Activated naive CD8-positive, alpha-beta T cell (primary cell): Measurements from ENCODE around the gene TOR1A.
A peak's percentile ranks its signal among the peaks of the same experiment; 100 is the strongest.

Source experiments
- H3K27ac Mint-ChIP-seq: one replicate; pipeline ENCODE4 v1.8.0; 2021; ENCODE audit warnings: mixed read lengths
- H3K27me3 Mint-ChIP-seq: one replicate; pipeline ENCODE4 v1.8.0; 2021; ENCODE audit warnings: mixed read lengths
- H3K36me3 Mint-ChIP-seq: one replicate; pipeline ENCODE4 v1.8.0; 2021; ENCODE audit warnings: mixed read lengths
- H3K4me1 Mint-ChIP-seq: one replicate; pipeline ENCODE4 v1.8.0; 2021; ENCODE audit warnings: low read depth, mixed read lengths
- H3K4me3 Mint-ChIP-seq: one replicate; pipeline ENCODE4 v1.8.0; 2021; ENCODE audit warnings: mild to moderate bottlenecking, mixed read lengths
- H3K9me3 Mint-ChIP-seq: one replicate; pipeline ENCODE4 v1.8.0; 2021; ENCODE audit warnings: low read depth, mixed read lengths

The TOR1A gene

GRCh38 chr9:129860653-129861446 is 36.9 kb upstream of the TOR1A start:
- H3K27ac Mint-ChIP-seq, result peak overlapping the region; percentile 84
- H3K36me3 Mint-ChIP-seq, result peaks cover 10% of the 10 kb centered on the region
- H3K27me3 Mint-ChIP-seq, result no peaks in the 10 kb centered on the region
- peaks cover 61% of the 10 kb centered on the region for H3K4me1 Mint-ChIP-seq
- peak overlapping the region; percentile 54 for H3K4me3 Mint-ChIP-seq
- no peaks in the 10 kb centered on the region for H3K9me3 Mint-ChIP-seq

DNA sequence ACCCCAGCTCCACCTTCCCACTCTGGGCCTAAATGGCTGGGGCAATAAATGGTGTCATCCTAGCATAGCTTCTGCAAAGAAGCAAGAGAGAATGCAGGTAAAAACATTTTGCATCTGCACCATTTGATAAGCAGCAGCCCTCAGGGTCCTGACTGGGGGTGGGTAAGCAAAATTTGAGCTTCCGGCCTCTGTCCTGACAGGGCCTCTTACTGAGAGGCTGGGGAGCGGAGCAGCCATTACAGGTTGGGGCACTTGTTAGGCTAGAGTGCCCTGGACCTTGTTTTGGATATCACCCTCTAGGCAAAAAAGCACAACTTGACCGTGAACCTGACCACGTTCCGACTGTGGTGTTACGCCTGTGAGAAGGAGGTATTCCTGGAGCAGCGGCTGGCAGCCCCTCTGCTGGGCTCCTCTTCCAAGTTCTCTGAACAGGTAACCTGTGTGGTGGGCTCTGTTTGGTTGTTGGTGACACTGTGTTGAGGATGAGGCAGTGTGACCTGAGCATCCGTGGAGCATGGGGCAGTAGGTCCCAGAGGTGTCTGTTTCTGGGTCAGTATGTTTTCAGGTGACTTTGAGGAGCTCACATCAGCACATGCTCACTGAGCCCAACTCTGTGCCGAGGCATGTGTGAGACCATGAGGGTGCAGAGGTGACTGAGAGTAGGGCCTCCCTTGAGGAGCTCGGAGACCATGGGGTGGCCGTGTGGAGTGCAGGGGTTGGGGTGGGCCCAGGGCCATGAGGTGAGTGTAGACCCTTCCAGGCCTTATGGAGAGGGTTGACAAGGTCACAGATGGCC is 34.4 kb upstream of the TOR1A start:
- Mint-ChIP-seq H3K4me1 (peaks cover 67% of the 10 kb centered on the region), H3K36me3 (peaks cover 9% of the 10 kb centered on the region), H3K27me3 (no peaks in the 10 kb centered on the region), H3K4me3 (no peak overlapping the region), H3K9me3 (no peaks in the 10 kb centered on the region), H3K27ac (peak overlapping the region; percentile 46)

GRCh38 chr9:129857207-129857606 is 33.3 kb upstream of the TOR1A start:
- Mint-ChIP-seq H3K4me1 (peaks cover 62% of the 10 kb centered on the region), H3K36me3 (peaks cover 8% of the 10 kb centered on the region), H3K4me3 (no peak overlapping the region), H3K27ac (peak overlapping the region; percentile 54), H3K27me3 (no peaks in the 10 kb centered on the region), H3K9me3 (no peaks in the 10 kb centered on the region)

- Mint-ChIP-seq H3K4me1 (peaks cover 61% of the 10 kb centered on the region), H3K9me3 (no peaks in the 10 kb centered on the region), H3K27ac (peak overlapping the region; percentile 22), H3K36me3 (peaks cover 16% of the 10 kb centered on the region), H3K4me3 (peak overlapping the region; percentile 33), H3K27me3 (no peaks in the 10 kb centered on the region)
Observed at GRCh38 chr9:129854588-129855110, 30.7 kb upstream of the TOR1A start.

DNA sequence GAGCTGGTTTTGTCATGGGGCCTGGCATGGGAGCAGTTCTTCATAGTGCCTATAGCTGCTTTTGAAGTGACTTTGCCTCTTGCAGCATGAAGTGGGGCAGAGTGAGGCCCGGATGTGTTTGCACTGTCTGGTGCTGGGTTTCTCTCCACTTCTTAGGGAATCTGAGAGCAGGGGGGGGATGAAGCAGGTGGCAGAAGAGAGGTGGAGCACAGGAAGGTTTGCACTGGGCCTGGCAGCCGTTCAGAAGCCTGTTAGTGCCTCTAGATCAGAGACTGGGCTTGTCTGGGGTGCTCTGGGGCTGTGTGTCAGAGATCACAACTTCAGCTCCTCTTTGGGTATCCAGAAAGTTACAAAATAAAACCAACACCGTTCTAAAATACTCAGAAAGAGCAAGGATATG is 29.7 kb upstream of the TOR1A start:
- H3K27me3 Mint-ChIP-seq, result no peaks in the 10 kb centered on the region
- H3K9me3 Mint-ChIP-seq, result no peaks in the 10 kb centered on the region
- H3K27ac Mint-ChIP-seq, result no peak overlapping the region
- H3K36me3 Mint-ChIP-seq, result peaks cover 16% of the 10 kb centered on the region
- H3K4me3 Mint-ChIP-seq, result peak overlapping the region; percentile 17
- peaks cover 64% of the 10 kb centered on the region for H3K4me1 Mint-ChIP-seq

DNA sequence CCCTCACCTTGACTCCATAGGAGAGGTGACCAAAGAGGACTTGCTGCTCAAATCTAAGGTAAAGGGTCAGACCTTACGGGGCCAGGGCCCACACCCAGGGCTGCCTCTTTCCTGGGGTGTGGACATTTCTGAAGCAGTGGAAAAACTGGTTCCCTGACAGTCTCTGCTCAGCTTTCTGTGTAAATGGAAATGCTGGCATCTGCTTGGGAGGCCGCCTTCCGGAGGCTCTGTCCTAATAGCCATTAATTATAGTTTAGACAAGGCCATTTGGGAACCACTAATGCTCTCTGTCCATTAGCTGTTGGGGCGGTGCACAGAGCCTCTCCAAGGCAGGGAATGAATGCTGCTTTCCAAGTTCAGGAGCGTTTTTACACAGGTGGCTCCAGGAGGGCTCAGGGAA is 28.6 kb upstream of the TOR1A start:
- Mint-ChIP-seq H3K4me1 (peaks cover 67% of the 10 kb centered on the region), H3K27me3 (no peaks in the 10 kb centered on the region), H3K9me3 (no peaks in the 10 kb centered on the region), H3K36me3 (peaks cover 16% of the 10 kb centered on the region), H3K4me3 (no peak overlapping the region), H3K27ac (no peak overlapping the region)

DNA sequence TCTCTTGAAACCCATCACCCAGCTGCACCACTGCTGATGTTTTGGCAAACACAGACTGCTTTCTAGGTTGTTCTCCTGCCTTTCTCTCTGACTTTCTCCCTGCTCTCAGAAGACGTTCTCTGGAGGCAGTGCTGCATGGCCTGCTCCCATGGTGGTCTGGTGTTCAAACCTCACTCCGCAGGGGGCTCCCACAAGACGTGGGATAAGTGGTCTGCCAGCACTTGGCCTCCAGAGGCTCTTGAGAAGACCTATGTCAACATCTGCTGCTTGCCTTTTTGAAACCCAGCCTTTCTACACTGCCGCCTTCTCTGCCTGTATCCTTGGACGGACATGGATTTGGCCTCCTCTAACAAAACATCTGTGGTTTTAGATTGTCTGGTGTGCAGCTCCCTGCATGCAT is 27.9 kb upstream of the TOR1A start:
- Mint-ChIP-seq H3K9me3 (no peaks in the 10 kb centered on the region), H3K27me3 (no peaks in the 10 kb centered on the region), H3K27ac (peak overlapping the region; percentile 54), H3K36me3 (peaks cover 16% of the 10 kb centered on the region), H3K4me3 (no peak overlapping the region), H3K4me1 (peaks cover 65% of the 10 kb centered on the region)

DNA sequence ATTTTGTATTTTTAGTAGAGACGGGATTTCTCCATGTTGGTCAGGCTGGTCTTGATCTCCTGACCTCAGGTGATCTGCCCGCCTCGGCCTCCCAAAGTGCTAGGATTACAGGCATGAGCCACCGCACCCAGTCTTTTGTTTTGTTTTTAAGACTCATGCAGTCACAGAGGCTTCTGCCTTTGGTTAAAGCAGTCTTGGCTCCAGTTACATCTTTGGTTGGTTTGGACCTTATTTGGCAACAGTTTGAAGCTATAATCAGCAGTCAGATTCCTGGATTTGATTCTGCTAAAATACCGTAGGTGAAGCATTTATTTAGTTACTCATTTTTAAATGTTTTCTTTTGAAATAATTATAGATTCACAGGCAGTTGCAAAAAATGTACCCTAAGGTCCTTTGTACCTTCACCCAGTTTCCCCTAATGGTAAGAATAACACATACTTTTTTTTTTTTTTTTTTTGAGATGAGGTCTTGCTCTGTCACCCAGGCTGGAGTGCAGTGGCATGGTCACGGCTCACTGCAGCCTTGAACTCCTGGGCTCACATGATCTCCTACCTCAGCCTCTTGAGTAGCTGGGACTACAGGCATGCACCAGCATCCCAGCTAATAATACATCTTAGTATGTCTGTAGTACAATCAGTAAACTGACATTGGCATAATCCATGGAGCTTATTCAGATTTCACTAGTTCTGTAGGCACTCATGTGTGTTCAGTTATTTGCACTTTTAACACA is 27.1 kb upstream of the TOR1A start:
- H3K4me1 Mint-ChIP-seq, result peaks cover 59% of the 10 kb centered on the region
- peaks cover 16% of the 10 kb centered on the region for H3K36me3 Mint-ChIP-seq

DNA sequence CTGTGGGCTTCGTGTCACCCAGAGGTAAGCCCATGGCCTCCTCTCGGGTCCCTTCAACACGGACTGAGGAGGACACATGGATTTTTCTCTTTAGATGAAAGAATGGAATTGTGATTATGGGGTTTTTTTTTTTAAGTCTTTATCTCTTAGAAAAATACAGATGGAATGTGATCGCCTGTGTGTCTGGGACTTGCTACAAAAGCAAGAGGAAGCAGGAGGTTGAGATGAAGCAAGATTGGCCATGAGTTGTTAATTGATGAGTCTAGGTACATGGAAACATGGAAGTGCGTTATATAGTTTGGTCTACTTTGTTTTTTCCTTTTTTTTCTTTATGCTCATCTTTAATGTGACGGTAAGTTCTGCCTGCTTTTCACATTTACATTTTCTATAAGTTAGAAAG is 26.0 kb upstream of the TOR1A start:
- no peaks in the 10 kb centered on the region for H3K9me3 Mint-ChIP-seq
- no peaks in the 10 kb centered on the region for H3K27me3 Mint-ChIP-seq
- H3K27ac Mint-ChIP-seq, result peak overlapping the region; percentile 76
- peaks cover 14% of the 10 kb centered on the region for H3K36me3 Mint-ChIP-seq
- H3K4me1 Mint-ChIP-seq, result peaks cover 54% of the 10 kb centered on the region
- H3K4me3 Mint-ChIP-seq, result no peak overlapping the region

More for the DNA sequence above, 27.1 kb upstream of the TOR1A start:
- Mint-ChIP-seq H3K27me3 (no peaks in the 10 kb centered on the region), H3K9me3 (no peaks in the 10 kb centered on the region), H3K4me3 (no peak overlapping the region), H3K27ac (peak overlapping the region; percentile 54)

GRCh38 chr9:129848712-129849441 is 24.9 kb upstream of the TOR1A start:
- Mint-ChIP-seq H3K4me3 (no peak overlapping the region), H3K27me3 (no peaks in the 10 kb centered on the region), H3K4me1 (peaks cover 44% of the 10 kb centered on the region), H3K36me3 (peaks cover 14% of the 10 kb centered on the region), H3K27ac (peak overlapping the region; percentile 5), H3K9me3 (no peaks in the 10 kb centered on the region)

DNA sequence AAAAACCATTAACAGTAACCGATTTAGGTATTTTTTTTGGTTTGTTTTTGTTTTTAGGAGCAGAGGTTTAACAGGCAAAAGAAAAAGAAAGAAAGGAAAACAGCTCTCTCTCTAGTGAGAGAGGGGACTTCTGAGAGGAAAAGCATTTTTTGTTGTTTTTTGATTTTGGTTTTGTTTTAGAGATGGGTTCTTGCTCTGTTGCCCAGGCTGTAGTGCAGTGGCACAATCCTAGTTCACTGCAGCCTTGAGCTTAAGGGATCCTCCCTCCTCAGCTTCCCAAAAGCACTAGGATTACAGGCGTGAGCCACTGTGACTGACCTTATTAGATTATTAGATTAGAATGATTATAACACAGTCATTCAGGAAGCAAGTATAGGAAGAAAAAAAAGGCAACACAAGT is 21.4 kb upstream of the TOR1A start:
- H3K36me3 Mint-ChIP-seq, result peaks cover 7% of the 10 kb centered on the region
- H3K4me1 Mint-ChIP-seq, result peaks cover 43% of the 10 kb centered on the region
- H3K4me3 Mint-ChIP-seq, result no peak overlapping the region
- H3K27me3 Mint-ChIP-seq, result no peaks in the 10 kb centered on the region
- H3K27ac Mint-ChIP-seq, result peak overlapping the region; percentile 8
- H3K9me3 Mint-ChIP-seq, result no peaks in the 10 kb centered on the region

GRCh38 chr9:129841071-129841470 is 17.1 kb upstream of the TOR1A start:
- Mint-ChIP-seq H3K4me3 (peak overlapping the region; percentile 10), H3K27me3 (no peaks in the 10 kb centered on the region), H3K9me3 (no peaks in the 10 kb centered on the region), H3K27ac (peak overlapping the region; percentile 83), H3K36me3 (no peaks in the 10 kb centered on the region), H3K4me1 (peaks cover 62% of the 10 kb centered on the region)

DNA sequence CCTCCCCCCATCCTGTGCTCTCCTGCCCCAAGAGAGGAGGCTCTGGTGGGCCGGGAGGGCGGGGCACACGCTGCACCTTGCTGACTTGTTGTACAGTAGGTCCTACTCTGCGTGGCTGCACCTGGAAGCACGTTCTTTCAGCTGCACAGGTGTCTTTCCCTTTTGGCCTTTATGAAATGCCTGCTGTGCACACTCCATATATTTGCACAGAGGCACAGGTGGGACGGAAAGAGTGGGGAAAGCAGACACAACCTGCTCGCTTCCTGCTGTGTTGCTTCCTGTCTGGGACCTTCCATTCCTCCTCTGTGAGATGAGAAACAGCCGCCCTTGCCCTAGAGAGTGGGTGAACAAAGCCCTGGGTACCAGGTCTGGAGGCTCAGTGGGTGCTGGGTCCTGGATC is 16.1 kb upstream of the TOR1A start:
- H3K27ac Mint-ChIP-seq, result peak overlapping the region; percentile 78
- H3K36me3 Mint-ChIP-seq, result no peaks in the 10 kb centered on the region
- peaks cover 57% of the 10 kb centered on the region for H3K4me1 Mint-ChIP-seq
- peak overlapping the region; percentile 42 for H3K4me3 Mint-ChIP-seq
- H3K9me3 Mint-ChIP-seq, result no peaks in the 10 kb centered on the region
- no peaks in the 10 kb centered on the region for H3K27me3 Mint-ChIP-seq

- Mint-ChIP-seq H3K27ac (peak overlapping the region; percentile 90), H3K36me3 (no peaks in the 10 kb centered on the region), H3K27me3 (no peaks in the 10 kb centered on the region), H3K4me3 (peak overlapping the region; percentile 71), H3K9me3 (no peaks in the 10 kb centered on the region), H3K4me1 (peaks cover 61% of the 10 kb centered on the region)
Observed at GRCh38 chr9:129839324-129840023, 15.5 kb upstream of the TOR1A start.
